DMS114 treated with DMSO at 0.1 percent for 48 hours (cell line): ENCODE results near the gene CLIC4.
"Not testable (repeated sequence)": the region's sequence is repeated elsewhere in the genome, so short reads cannot be mapped to it uniquely, and the experiment has no call there.

Experiments used
- DNase-seq: peaks from one replicate; lab custom pipeline; 2025; ENCODE audit not compliant: unreplicated experiment; lab: John Stamatoyannopoulos, UW

Gene CLIC4

GRCh38 chr1:24771574-24771973 lies 26.3 kb downstream of the CLIC4 start:
- no peak for DNase-seq

GRCh38 chr1:24773618-24774017 lies 28.4 kb downstream of the CLIC4 start:
- no peak for DNase-seq

GRCh38 chr1:24775348-24775747 lies 30.1 kb downstream of the CLIC4 start:
- DNase-seq = no peak

GRCh38 chr1:24775916-24776315 lies 30.7 kb downstream of the CLIC4 start:
- no peak for DNase-seq

GRCh38 chr1:24776821-24777220 lies 31.6 kb downstream of the CLIC4 start:
- DNase-seq = no peak

- no peak for DNase-seq
These were observed 32.9 kb downstream of the CLIC4 start for GRCh38 chr1:24778141-24778540.

- not testable (repeated sequence) for DNase-seq
These were observed 34.0 kb downstream of the CLIC4 start for GRCh38 chr1:24779199-24779598.

- no peak for DNase-seq
These were observed 34.6 kb downstream of the CLIC4 start for GRCh38 chr1:24779689-24780464.

- not testable (repeated sequence) for DNase-seq
These were observed 35.4 kb downstream of the CLIC4 start for GRCh38 chr1:24780626-24781025.

GRCh38 chr1:24782689-24783088 lies 37.4 kb downstream of the CLIC4 start:
- no peak for DNase-seq

- no peak for DNase-seq
These were observed 38.5 kb downstream of the CLIC4 start for GRCh38 chr1:24783713-24784112.

- no peak for DNase-seq
These were observed 40.9 kb downstream of the CLIC4 start for GRCh38 chr1:24786191-24786590.

GRCh38 chr1:24790490-24790889 lies 45.2 kb downstream of the CLIC4 start:
- no peak for DNase-seq

GRCh38 chr1:24793447-24794129 lies 48.3 kb downstream of the CLIC4 start:
- DNase-seq = no peak

- not testable (repeated sequence) for DNase-seq
These were observed 48.9 kb downstream of the CLIC4 start for GRCh38 chr1:24794130-24794502.

- no peak for DNase-seq
These were observed 50.0 kb downstream of the CLIC4 start for GRCh38 chr1:24795236-24795635.

GRCh38 chr1:24796524-24796923 lies 51.3 kb downstream of the CLIC4 start:
- no peak for DNase-seq

- DNase-seq = not testable (repeated sequence)
These were observed 54.0 kb downstream of the CLIC4 start for GRCh38 chr1:24799242-24799641.

GRCh38 chr1:24801176-24801575 lies 55.9 kb downstream of the CLIC4 start:
- DNase-seq = no peak

GRCh38 chr1:24803220-24803619 lies 58.0 kb downstream of the CLIC4 start:
- DNase-seq = no peak

GRCh38 chr1:24803987-24804530 lies 58.8 kb downstream of the CLIC4 start:
- no peak for DNase-seq
